ENCODE results near the gene IL33. TPM values are rescaled to one million over a fixed set of nuclear protein-coding genes. Genes with fewer than 3 reads are reported as not detected.

IL33 gene
- total RNA-seq, 2 experiments from 2014 or later, result not detected

DNA sequence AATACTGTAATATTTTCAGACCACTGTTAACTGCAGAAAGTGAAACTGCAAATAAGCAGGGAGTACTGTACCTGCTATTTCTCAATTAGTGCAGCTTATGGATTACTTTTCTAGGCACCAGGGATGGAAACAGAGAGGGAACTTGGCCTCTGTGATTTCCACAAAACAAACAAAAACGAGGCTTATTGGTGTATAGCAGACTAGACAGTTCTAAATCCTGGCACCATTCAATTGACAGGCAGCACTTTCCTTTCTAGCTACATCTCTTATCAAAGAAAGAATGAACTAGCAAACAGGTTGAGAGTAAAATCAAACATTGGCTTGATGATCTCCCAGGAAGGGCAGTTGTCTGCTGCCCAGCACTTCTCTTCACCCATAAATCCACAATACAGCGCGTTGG is 16.0 kb upstream of the IL33 start:
- no peak for TF ChIP-seq CTCF (IDR thresholded peaks at IDR 0.05)
- Mint-ChIP-seq H3K4me1 (ENCODE audit: low read depth) (no peaks in the 10 kb centered on the region), H3K9me3 (no peaks in the 10 kb centered on the region), H3K27ac (no peak overlapping the region), H3K27me3 (peaks cover 13% of the 10 kb centered on the region), H3K4me3 (no peak overlapping the region), H3K36me3 (ENCODE audit: low read depth) (no peaks in the 10 kb centered on the region)
- ATAC-seq, result no peak
- intact Hi-C loops (cut with micrococcal nuclease), result no loop called here
- ChIA-PET POLR2A (no interaction called here), CTCF (interaction anchor here (1.5 kb wide), 1 partner anchor 106 kb away, joined by 4 read pairs; no protein-coding TSS in a partner anchor)
- DNase-seq, result no peak

- Mint-ChIP-seq H3K4me1 (ENCODE audit: low read depth) (no peaks in the 10 kb centered on the region), H3K27me3 (peaks cover 13% of the 10 kb centered on the region), H3K4me3 (no peak overlapping the region), H3K36me3 (ENCODE audit: low read depth) (no peaks in the 10 kb centered on the region), H3K9me3 (no peaks in the 10 kb centered on the region), H3K27ac (no peak overlapping the region)
- ATAC-seq (no peak), DNase-seq (no peak)
- POLR2A ChIA-PET, result no interaction called here
- intact Hi-C loops (cut with micrococcal nuclease), result no loop called here
- CTCF ChIA-PET, result interaction anchor here (1.5 kb wide), 1 partner anchor 105 kb away, joined by 4 read pairs; no protein-coding TSS in a partner anchor
- no peak for TF ChIP-seq CTCF (IDR thresholded peaks at IDR 0.05)
These were observed 14.8 kb upstream of the IL33 start for GRCh38 chr9:6200761-6201160.

DNA sequence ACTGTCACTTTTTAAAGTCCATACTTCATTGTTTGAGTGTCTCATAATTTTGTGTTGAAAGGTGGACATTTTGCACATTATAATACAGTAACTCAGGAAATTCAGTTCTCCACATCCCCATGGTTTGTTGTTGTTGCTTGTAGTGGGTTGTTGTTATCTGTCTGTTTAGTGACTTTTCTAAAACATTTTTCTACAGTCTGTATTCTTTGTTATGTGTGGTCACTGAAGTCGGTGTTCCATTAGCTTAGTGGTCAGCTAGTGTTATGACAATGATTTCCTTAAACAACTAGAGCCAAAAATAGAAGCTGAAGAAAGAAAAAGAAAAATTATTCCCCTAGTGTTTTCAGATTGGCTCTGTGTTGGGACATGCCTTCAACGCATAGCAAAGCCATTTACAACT is 5.6 kb upstream of the IL33 start:
- ChIA-PET POLR2A (no interaction called here), CTCF (no interaction called here)
- H3K27me3 Mint-ChIP-seq, result peaks cover 7% of the 10 kb centered on the region
- no peaks in the 10 kb centered on the region for H3K36me3 Mint-ChIP-seq (ENCODE audit: low read depth)
- ATAC-seq, result no peak
- no peak overlapping the region for H3K4me3 Mint-ChIP-seq
- H3K9me3 Mint-ChIP-seq, result peaks cover 30% of the 10 kb centered on the region
- intact Hi-C loops (cut with micrococcal nuclease), result no loop called here
- no peak for DNase-seq
- H3K27ac Mint-ChIP-seq, result no peak overlapping the region
- no peaks in the 10 kb centered on the region for H3K4me1 Mint-ChIP-seq (ENCODE audit: low read depth)
- no peak for TF ChIP-seq CTCF (IDR thresholded peaks at IDR 0.05)

GRCh38 chr9:6212722-6213375 is 2.8 kb upstream of the IL33 start:
- Mint-ChIP-seq H3K9me3 (peaks cover 20% of the 10 kb centered on the region), H3K27ac (no peak overlapping the region), H3K4me1 (ENCODE audit: low read depth) (no peaks in the 10 kb centered on the region), H3K27me3 (peaks cover 20% of the 10 kb centered on the region), H3K4me3 (no peak overlapping the region), H3K36me3 (ENCODE audit: low read depth) (no peaks in the 10 kb centered on the region)
- ATAC-seq, result no peak
- POLR2A ChIA-PET, result no interaction called here
- intact Hi-C loops (cut with micrococcal nuclease), result no loop called here
- TF ChIP-seq CTCF (IDR thresholded peaks at IDR 0.05), result no peak
- CTCF ChIA-PET, result no interaction called here
- DNase-seq, result no peak

DNA sequence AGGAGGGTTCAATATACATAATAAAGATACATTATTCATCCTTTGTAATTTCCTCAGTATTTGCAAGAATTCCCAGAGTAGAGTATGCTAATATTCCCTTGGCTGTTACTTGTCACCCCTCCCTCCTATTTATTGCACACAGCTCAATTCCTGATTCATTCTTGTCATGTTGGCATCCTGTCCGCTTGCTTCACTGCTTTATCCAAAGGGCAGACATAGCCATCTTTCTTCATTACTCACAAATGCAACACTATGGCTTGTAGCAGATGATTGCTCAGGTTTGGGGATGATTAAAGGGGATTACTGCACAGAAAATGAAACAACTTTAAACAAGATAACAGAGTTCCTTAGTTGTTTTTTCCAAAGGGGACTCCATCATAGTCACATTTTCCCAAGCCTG is 1.2 kb upstream of the IL33 start:
- no peak for ATAC-seq
- CTCF ChIA-PET, result no interaction called here
- no peak for TF ChIP-seq CTCF (IDR thresholded peaks at IDR 0.05)
- Mint-ChIP-seq H3K4me3 (no peak overlapping the region), H3K36me3 (ENCODE audit: low read depth) (no peaks in the 10 kb centered on the region), H3K4me1 (ENCODE audit: low read depth) (no peaks in the 10 kb centered on the region), H3K9me3 (peaks cover 12% of the 10 kb centered on the region), H3K27ac (no peak overlapping the region), H3K27me3 (peaks cover 25% of the 10 kb centered on the region)
- intact Hi-C loops (cut with micrococcal nuclease), result no loop called here
- POLR2A ChIA-PET, result no interaction called here
- no peak for DNase-seq
